ENCODE data around the gene LDHAL6A. TPM values are rescaled to one million over a fixed set of nuclear protein-coding genes. Genes with fewer than 3 reads are reported as not detected.

The LDHAL6A gene
- total and polyA plus RNA-seq, 4 donors: not detected

DNA sequence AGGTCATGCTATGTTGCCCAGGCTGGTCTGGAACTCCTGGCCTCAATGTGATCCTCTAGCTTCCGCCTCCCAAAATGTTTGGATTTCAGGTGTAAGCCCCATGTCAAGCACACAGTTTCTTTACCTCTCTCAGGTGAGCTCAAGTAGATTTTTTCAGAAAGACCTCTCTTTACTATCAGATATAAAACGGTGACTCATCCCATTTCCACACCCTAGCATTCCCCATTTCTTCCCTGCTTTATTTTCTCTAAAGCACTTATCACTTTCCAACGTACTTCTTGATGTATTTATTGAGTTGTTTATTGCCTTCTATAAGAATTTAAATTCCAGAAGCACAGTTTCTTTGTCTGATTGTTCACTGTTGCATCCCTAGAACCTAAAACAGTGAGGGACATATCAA lies 67.4 kb downstream of the LDHAL6A start:
- DNase-seq (no peak), ATAC-seq (ENCODE audit: insufficient read depth, low FRiP score) (no peak)
- H3K4me1 ChIP-seq (ENCODE audit: control insufficient read depth in 5 of 5, insufficient read depth in 5 of 5, low read length in 5 of 5): peaks cover 0 to 13% (median 4%) of the 10 kb centered on the region in 5 donors
- peaks cover 0 to 15% (median 6%) of the 10 kb centered on the region in 4 donors for H3K36me3 ChIP-seq (ENCODE audit: control insufficient read depth in 4 of 4, insufficient read depth in 4 of 4, low read length in 4 of 4)
- no peaks in the 10 kb centered on the region for H3K9me3 ChIP-seq (ENCODE audit: control insufficient read depth in 4 of 4, insufficient read depth in 3 of 4, low read length in 3 of 4)
- TF ChIP-seq, protein P1, sequence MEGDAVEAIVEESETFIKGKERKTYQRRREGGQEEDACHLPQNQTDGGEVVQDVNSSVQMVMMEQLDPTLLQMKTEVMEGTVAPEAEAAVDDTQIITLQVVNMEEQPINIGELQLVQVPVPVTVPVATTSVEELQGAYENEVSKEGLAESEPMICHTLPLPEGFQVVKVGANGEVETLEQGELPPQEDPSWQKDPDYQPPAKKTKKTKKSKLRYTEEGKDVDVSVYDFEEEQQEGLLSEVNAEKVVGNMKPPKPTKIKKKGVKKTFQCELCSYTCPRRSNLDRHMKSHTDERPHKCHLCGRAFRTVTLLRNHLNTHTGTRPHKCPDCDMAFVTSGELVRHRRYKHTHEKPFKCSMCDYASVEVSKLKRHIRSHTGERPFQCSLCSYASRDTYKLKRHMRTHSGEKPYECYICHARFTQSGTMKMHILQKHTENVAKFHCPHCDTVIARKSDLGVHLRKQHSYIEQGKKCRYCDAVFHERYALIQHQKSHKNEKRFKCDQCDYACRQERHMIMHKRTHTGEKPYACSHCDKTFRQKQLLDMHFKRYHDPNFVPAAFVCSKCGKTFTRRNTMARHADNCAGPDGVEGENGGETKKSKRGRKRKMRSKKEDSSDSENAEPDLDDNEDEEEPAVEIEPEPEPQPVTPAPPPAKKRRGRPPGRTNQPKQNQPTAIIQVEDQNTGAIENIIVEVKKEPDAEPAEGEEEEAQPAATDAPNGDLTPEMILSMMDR (IDR thresholded peaks at IDR 0.05; ENCODE audit: control extremely low read depth, extremely low read depth): no peak
- H3K9ac ChIP-seq (ENCODE audit: insufficient read depth in 1 of 2, low read length in 2 of 2): no peak overlapping the region
- H3K27ac ChIP-seq (ENCODE audit: low read depth in 1 of 2, low read length in 1 of 2): no peak overlapping the region
- WGBS, 2 donors: 86 to 93% methylated on average over 3 of the region's 3 CpGs
- H3K4me3 ChIP-seq: no peak overlapping the region
- no peaks in the 10 kb centered on the region for H3K27me3 ChIP-seq (ENCODE audit: control insufficient read depth in 3 of 3, insufficient read depth in 3 of 3, low read length in 2 of 3)

- 88 to 96% methylated on average over 1 of the region's 1 CpG for WGBS, 2 donors
- H3K9me3 ChIP-seq (ENCODE audit: control insufficient read depth in 4 of 4, insufficient read depth in 3 of 4, low read length in 3 of 4): no peaks in the 10 kb centered on the region
- TF ChIP-seq, protein P1 (IDR thresholded peaks at IDR 0.05; ENCODE audit: control extremely low read depth, extremely low read depth): no peak
- ATAC-seq (ENCODE audit: insufficient read depth, low FRiP score): no peak
- H3K27ac ChIP-seq (ENCODE audit: low read depth in 1 of 2, low read length in 1 of 2): no peak overlapping the region
- no peaks in the 10 kb centered on the region for H3K27me3 ChIP-seq (ENCODE audit: control insufficient read depth in 3 of 3, insufficient read depth in 3 of 3, low read length in 2 of 3)
- H3K9ac ChIP-seq (ENCODE audit: insufficient read depth in 1 of 2, low read length in 2 of 2): no peak overlapping the region
- H3K4me3 ChIP-seq: no peak overlapping the region
- H3K4me1 ChIP-seq (ENCODE audit: control insufficient read depth in 5 of 5, insufficient read depth in 5 of 5, low read length in 5 of 5): peaks cover 0 to 13% (median 4%) of the 10 kb centered on the region in 5 donors
- H3K36me3 ChIP-seq (ENCODE audit: control insufficient read depth in 4 of 4, insufficient read depth in 4 of 4, low read length in 4 of 4): peaks cover 0 to 15% (median 6%) of the 10 kb centered on the region in 4 donors
- no peak for DNase-seq
Observed at GRCh38 chr11:18524248-18524647, 68.6 kb downstream of the LDHAL6A start.

- DNase-seq: no peak
- TF ChIP-seq, protein P1 (IDR thresholded peaks at IDR 0.05; ENCODE audit: control extremely low read depth, extremely low read depth): no peak
- no peak for ATAC-seq (ENCODE audit: insufficient read depth, low FRiP score)
- Histone ChIP-seq H3K27ac (ENCODE audit: low read depth in 1 of 2, low read length in 1 of 2) (peak overlapping the region; percentile 87 to 98), H3K4me1 (ENCODE audit: control insufficient read depth in 5 of 5, insufficient read depth in 5 of 5, low read length in 5 of 5) (peaks cover 0 to 13% (median 4%) of the 10 kb centered on the region in 5 donors), H3K9ac (ENCODE audit: insufficient read depth in 1 of 2, low read length in 2 of 2) (peak overlapping the region; percentile 94 to 95), H3K4me3 (peak overlapping the region; percentile 85), H3K9me3 (ENCODE audit: control insufficient read depth in 4 of 4, insufficient read depth in 3 of 4, low read length in 3 of 4) (no peaks in the 10 kb centered on the region), H3K36me3 (ENCODE audit: control insufficient read depth in 4 of 4, insufficient read depth in 4 of 4, low read length in 4 of 4) (peaks cover 2 to 15% (median 7%) of the 10 kb centered on the region in 4 donors), H3K27me3 (ENCODE audit: control insufficient read depth in 3 of 3, insufficient read depth in 3 of 3, low read length in 2 of 3) (no peaks in the 10 kb centered on the region)
- 1% methylated on average over 8 of the region's 8 CpGs for WGBS, 2 donors
Observed at GRCh38 chr11:18526130-18526520, 70.5 kb downstream of the LDHAL6A start.

Measured in lung (tissue), 12 donors.